Inferior parietal cortex (tissue), 1 donor: ENCODE results near the gene POU1F1.
"Not testable (repeated sequence)": the region's sequence is repeated elsewhere in the genome, so short reads cannot be mapped to it uniquely, and the experiment has no call there.

Experiments used
- DNase-seq: peaks from one replicate; pipeline ENCODE4 v3.0.0-alpha.2; 2016; ENCODE audit errors: extremely low spot score

The POU1F1 gene

DNA sequence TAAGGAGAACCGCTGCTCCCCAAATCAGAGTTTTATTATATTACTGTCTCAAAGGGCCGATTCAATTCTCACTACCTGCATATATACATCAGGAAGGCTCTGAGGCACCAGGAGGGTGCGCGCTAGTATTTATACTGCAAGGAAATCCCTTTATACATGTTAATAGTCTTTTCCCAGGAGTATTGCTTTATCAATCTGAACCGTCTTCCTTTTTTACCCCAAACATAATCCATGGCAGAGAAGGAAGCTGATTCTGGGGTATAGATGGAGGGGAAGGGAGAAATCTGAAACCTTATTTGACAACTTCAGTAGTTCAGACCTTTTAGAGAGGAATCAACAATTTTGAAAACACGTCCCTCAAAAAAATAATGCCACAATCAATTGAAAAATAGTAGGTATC, at the start of gene POU1F1:
POU1F1 (minus strand) TSS at position 101 of the 400 bp plus-strand sequence. CDS start 122 bp downstream, outside the sequence.
- DNase-seq = no peak

- no peak for DNase-seq
Observed at GRCh38 chr3:87324609-87325008, 48.2 kb upstream of the POU1F1 start.

DNA sequence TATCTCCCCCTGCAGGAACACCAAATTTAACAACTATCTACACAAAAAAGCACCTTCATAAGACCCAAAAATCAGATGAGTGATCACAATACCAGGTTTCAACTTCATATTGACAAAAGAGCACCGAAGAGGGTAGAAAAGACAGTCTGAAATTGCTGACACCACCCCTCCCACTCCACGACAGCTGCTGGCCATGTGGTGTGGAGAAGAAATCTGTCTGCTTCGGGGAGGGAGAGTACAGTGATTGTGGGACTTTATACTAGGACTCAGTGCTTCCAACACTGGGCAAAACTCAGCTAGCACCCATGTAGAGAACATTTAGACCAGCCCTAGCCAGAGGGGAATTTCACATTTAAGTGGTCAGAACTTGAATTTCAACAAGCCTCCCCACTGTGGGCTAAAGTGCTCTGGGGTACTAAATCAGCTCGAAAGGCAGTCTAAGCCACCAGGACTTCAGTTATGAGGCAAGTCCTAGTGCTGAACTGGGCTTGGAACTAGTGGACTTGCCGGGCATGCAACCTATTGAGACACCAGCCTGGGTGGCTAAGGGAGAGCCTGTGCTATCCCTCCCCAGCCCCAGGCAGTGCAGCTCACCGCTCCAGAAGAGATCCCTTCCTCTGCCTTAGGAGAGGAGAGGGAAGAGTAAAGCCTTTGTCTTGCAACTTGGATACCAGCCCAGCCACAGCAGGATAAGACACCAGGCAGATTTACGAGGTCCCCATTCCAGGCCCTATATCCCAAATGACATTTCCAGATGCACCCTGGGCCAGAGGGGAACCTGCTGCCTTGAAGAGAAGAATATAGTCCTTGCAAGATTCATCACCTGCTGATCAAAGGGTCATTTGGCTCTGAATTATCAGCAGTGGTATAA, 44.6 kb upstream of the POU1F1 start:
- no peak for DNase-seq

DNA sequence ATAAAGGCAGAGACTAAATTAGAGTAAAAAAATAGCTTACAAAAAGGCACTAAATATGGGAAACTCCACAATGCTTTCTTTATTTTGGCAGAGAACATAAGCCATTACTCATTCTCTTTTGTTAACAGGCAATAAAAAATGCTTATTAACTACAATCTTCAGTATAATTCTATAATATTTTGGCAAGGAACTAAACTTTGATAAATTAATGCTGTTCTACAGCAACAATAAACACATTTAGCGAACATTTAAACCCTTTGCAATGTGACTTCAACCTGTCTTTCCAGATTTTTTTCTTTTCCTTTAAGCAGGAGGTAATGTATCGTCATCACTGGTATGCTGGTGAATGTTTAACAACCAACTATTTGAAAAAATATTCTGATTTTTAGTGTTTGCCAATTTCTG, 42.2 kb upstream of the POU1F1 start:
- no peak for DNase-seq

GRCh38 chr3:87317779-87318178, 41.4 kb upstream of the POU1F1 start:
- no peak for DNase-seq

DNA sequence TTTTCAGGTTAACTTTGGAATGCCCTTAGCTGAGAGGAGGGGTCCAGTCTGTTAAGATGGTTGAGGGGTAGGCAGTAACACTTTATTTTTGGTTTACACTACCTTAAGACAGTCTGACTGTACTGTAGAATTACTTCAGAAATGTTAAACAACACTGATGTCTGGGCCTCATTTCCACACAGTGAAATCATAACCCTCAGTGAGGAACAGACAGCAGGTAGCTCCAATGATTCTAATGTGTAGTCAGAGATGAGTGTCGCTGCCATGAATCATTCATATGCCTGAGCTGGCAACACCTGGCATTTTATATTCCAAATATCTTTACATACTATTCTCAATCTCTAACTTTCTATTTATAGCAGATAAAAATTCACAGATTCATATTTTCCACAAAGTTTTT, 37.3 kb upstream of the POU1F1 start:
- DNase-seq = no peak

DNA sequence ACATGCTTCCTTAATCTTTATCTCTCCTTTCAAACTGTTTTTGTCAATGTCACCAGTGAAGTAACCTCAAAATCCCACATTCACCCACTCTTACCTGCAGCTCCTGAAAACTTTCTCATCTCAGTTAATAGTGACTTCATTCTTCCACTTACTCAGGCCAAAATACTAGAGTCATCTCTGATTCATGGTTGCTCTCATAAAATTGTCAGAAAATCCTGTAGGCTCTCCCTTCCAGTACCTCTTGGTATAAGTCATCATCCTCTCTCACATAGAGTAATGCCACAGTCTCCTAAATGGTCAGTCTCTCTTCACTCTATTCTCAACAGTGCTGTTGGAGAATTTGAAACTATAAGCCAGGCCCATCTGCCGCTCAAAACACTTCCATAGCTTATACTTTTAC, 34.9 kb upstream of the POU1F1 start:
- DNase-seq = no peak

DNA sequence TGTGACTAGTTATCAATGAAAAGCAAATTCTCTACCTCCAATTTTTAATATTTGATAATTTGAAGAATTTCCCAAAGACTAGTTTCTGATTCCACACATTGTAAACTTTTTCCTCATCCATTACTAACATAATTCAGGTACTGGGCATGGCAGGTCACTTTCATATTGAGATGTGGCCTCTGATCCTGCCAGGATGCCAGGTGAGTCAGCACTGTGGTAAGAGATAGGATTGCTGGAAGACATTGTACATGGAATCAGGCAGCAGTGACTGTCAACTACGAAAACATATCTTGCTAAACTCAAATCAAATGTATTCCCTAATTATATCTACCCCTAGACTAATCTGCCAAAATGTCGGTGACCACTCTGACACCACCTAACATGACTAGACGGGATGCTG, 33.2 kb upstream of the POU1F1 start:
- no peak for DNase-seq

- no peak for DNase-seq
Observed at GRCh38 chr3:87307805-87308204, 31.4 kb upstream of the POU1F1 start.

- no peak for DNase-seq
Observed at GRCh38 chr3:87305517-87305916, 29.1 kb upstream of the POU1F1 start.

DNA sequence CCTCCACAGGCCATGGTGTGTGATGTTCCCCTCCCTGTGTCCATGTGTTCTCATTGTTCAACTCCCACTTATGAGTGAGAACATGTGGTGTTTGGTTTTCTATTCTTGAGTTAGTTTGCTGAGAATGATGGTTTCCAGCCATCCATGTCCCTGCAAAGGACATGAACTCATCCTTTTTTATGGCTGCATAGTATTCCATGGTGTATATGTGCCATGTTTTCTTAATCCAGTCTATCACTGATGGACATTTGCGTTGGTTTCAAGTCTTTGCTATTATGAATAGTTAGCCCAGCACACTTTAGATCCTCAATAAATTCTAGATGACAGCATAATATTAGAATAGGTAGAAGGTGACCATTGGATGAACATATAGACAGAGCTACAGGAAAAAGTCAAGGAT, 28.6 kb upstream of the POU1F1 start:
- DNase-seq = not testable (repeated sequence)

DNA sequence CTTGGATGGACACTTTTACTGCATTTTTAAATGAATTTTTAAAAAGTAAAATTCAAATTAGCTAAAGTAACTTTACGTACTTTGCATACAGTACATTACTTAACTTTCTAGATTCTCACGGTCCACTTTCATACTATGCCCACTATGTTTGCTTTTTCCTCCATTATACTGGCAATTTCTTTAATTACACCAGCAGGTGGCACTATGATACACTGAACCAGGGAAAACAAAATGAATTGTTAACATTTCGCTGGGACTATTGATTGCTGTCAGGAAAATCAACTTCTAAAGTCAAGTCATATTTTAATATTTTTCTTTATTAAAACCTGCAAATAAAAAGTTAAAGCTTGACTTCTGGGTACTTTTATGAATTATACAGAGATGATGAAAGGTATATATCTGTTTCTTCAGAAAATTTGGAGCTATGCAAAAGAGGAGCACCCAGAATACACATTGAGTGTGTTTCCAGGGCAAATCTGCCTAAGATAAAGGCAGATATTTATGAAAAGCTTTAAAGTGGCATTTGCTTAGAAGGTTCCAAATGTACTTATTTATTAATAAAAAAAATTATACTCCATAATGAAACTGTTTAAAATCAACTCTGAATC, 21.8 kb upstream of the POU1F1 start:
- DNase-seq = peak; percentile 73

GRCh38 chr3:87288446-87288845, 12.1 kb upstream of the POU1F1 start:
- DNase-seq = no peak

GRCh38 chr3:87287011-87287410, 10.6 kb upstream of the POU1F1 start:
- DNase-seq = no peak

GRCh38 chr3:87272718-87273341, 3.6 kb downstream of the POU1F1 start:
- DNase-seq = no peak

GRCh38 chr3:87270908-87271700, 5.3 kb downstream of the POU1F1 start:
- DNase-seq = no peak

- no peak for DNase-seq
Observed at GRCh38 chr3:87269723-87270122, 6.7 kb downstream of the POU1F1 start.

GRCh38 chr3:87268646-87269211, 7.7 kb downstream of the POU1F1 start:
- DNase-seq = no peak

GRCh38 chr3:87267953-87268645, 8.3 kb downstream of the POU1F1 start:
- DNase-seq = no peak

- no peak for DNase-seq
Observed at GRCh38 chr3:87261925-87262324, 14.5 kb downstream of the POU1F1 start.

DNA sequence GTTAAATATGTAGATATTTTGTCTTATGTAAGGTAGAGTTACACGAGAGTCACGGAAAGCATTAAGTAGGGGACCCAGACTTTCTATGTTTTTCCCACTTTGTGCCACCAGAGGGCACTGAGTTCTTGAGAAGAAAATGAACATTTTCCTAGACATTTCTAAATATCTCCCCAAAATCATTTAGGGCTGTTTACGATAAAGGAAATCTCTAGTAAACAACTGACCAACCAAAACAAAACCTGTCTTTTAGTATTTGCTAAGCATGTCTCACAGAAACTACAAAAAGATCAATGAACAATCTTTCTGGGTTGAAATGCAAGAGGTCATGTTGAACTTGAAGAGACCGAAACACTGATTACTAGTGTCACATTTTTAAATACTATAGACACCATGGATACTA, 16.1 kb downstream of the POU1F1 start:
- peak; percentile 83 for DNase-seq
